Activated T-helper 2 cell treated with anti-CD3 and anti-CD28 coated beads, Interferon-gamma antibody, Interleukin-2, Interleukin-4, amounts not matched to agents 10 μg/mL and 5 μg/mL and 100 μg/mL, durations not matched to agents 14 hours and 24 hours and 36 hours (primary cell): ENCODE results near the gene ARHGEF38. TPM values are rescaled to one million over a fixed set of nuclear protein-coding genes. Genes with fewer than 3 reads are reported as not detected.
"Not testable (repeated sequence)": the region's sequence is repeated elsewhere in the genome, so short reads cannot be mapped to it uniquely, and the experiment has no call there.

ENCODE experiments used
- DNase-seq: peaks from one replicate; pipeline ENCODE4 v3.0.0; 2021; ENCODE audit warnings: low spot score
- H3K27ac Mint-ChIP-seq: one replicate; pipeline ENCODE4 v1.8.0; 2021; ENCODE audit warnings: mixed read lengths
- H3K27me3 Mint-ChIP-seq: one replicate; pipeline ENCODE4 v1.8.0; 2021; ENCODE audit warnings: low read depth, mixed read lengths
- H3K36me3 Mint-ChIP-seq: one replicate; pipeline ENCODE4 v1.8.0; 2021; ENCODE audit warnings: low read depth, mixed read lengths
- H3K4me1 Mint-ChIP-seq: one replicate; pipeline ENCODE4 v1.8.0; 2021; ENCODE audit warnings: low read depth, mixed read lengths
- H3K4me3 Mint-ChIP-seq: one replicate; pipeline ENCODE4 v1.8.0; 2021; ENCODE audit warnings: low read depth, mild to moderate bottlenecking, moderate library complexity, mixed read lengths
- H3K9me3 Mint-ChIP-seq: one replicate; pipeline ENCODE4 v1.8.0; 2021; ENCODE audit warnings: mixed read lengths
- intact Hi-C: fragments of 100-400 bp; cut with micrococcal nuclease; formaldehyde crosslinking; loops from one replicate; pipeline ENCODE4 v1.15.1; 2023
- total RNA-seq: library from RNA; stranded (reverse); gene quantifications from 2 replicates; pipeline ENCODE4 v1.2.3, GENCODE V29; 2022

ARHGEF38 gene
- total RNA-seq, 1 donor from 2014 or later = not detected

GRCh38 chr4:105719204-105719603 lies 166.8 kb downstream of the ARHGEF38 start:
- H3K27ac Mint-ChIP-seq = no peak overlapping the region
- H3K4me3 Mint-ChIP-seq = no peak overlapping the region
- peaks cover 2% of the 10 kb centered on the region for H3K4me1 Mint-ChIP-seq
- H3K9me3 Mint-ChIP-seq = no peaks in the 10 kb centered on the region
- no peaks in the 10 kb centered on the region for H3K27me3 Mint-ChIP-seq
- no peak for DNase-seq
- H3K36me3 Mint-ChIP-seq = peaks cover 6% of the 10 kb centered on the region
- intact Hi-C loops = loop anchor here (5.0 kb wide), 1 partner anchor 197 kb away; no protein-coding TSS in a partner anchor

DNA sequence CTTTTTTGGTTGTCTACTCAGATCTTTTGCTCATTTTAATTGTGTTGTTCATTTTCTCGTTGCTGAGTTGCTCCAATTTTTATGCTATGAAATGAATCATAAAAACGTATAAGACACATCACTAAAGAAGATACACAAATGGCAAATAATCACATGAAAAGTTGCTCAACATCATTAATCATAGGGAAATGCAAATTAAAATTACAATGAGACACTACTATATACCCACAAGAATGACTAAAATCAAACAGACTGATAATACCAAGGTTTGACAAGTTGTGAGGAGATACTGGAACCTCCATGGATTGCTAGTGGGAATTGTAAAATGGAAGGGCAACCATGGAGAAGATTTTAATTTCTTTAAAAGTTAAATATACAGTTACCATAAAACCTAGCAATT lies 173.2 kb downstream of the ARHGEF38 start:
- H3K4me3 Mint-ChIP-seq = no peak overlapping the region
- intact Hi-C loops = no loop called here
- peaks cover 2% of the 10 kb centered on the region for H3K4me1 Mint-ChIP-seq
- H3K27me3 Mint-ChIP-seq = no peaks in the 10 kb centered on the region
- no peak for DNase-seq
- no peak overlapping the region for H3K27ac Mint-ChIP-seq
- peaks cover 10% of the 10 kb centered on the region for H3K9me3 Mint-ChIP-seq
- peaks cover 24% of the 10 kb centered on the region for H3K36me3 Mint-ChIP-seq

DNA sequence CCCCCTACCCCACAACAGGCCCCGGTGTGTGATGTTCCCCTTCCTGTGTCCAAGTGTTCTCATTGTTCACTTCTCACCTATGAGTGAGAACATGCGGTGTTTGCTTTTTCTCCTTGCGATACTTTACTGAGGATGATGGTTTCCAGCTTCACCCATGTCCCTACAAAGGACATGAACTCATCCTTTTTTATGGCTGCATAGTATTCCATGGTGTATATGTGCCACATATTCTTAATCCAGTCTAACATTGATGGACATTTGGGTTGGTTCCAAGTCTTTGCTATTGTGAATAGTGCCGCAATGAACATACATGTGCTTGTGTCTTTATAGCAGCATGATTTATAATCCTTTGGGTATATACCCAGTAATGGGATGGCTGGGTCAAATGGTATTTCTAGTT lies 177.5 kb downstream of the ARHGEF38 start:
- intact Hi-C loops, DNase-seq, H3K27me3 Mint-ChIP-seq, H3K27ac Mint-ChIP-seq, H3K4me1 Mint-ChIP-seq, H3K4me3 Mint-ChIP-seq: not testable (repeated sequence)
- H3K36me3 Mint-ChIP-seq = peaks cover 50% of the 10 kb centered on the region
- peaks cover 32% of the 10 kb centered on the region for H3K9me3 Mint-ChIP-seq

Other genes starting within 250 kb of the ARHGEF38 start
- 75.9 and 77.6 TPM in 2 replicates for gene PPA2, start 78.6 kb upstream of the ARHGEF38 start, total RNA-seq
- 18.5 and 22.0 TPM in 2 replicates for gene INTS12, start 156.1 kb downstream of the ARHGEF38 start, total RNA-seq
- 15.7 and 16.7 TPM in 2 replicates for gene GSTCD, start 156.2 kb downstream of the ARHGEF38 start, total RNA-seq